WTC11 (cell line): ENCODE results near the gene ASTN1.

ENCODE experiments used
- ATF6 ChIP-seq: sonication (generic); formaldehyde crosslinking; IDR thresholded peaks from 2 replicates; pipeline ENCODE4 v1.8.1; 2023; ENCODE audit warnings: mild to moderate bottlenecking, missing genetic modification reagents
- CTCF ChIP-seq: fragments of 200-600 bp; IDR thresholded peaks from 2 replicates; pipeline ENCODE4 v1.8.0; 2022; ENCODE audit warnings: antibody characterized with exemption
- GABPB1 ChIP-seq: sonication (generic); formaldehyde crosslinking; IDR thresholded peaks from 2 replicates; pipeline ENCODE4 v1.8.1; 2023; ENCODE audit warnings: mild to moderate bottlenecking, missing genetic modification reagents
- TCF7 ChIP-seq: sonication (generic); formaldehyde crosslinking; IDR thresholded peaks from 2 replicates; pipeline ENCODE4 v1.8.0; 2022; ENCODE audit warnings: mild to moderate bottlenecking, low read depth, missing genetic modification reagents, moderate library complexity
- TEAD4 ChIP-seq: sonication (generic); formaldehyde crosslinking; IDR thresholded peaks from 2 replicates; pipeline ENCODE4 v1.8.0; 2022; ENCODE audit warnings: mild to moderate bottlenecking, missing genetic modification reagents
- USF2 ChIP-seq: sonication (generic); formaldehyde crosslinking; IDR thresholded peaks from 2 replicates; pipeline ENCODE4 v1.8.1; 2023; ENCODE audit warnings: mild to moderate bottlenecking, missing genetic modification reagents, moderate library complexity
- ZNF138 ChIP-seq: sonication (generic); formaldehyde crosslinking; conservative IDR thresholded peaks from 2 replicates; pipeline ENCODE4 v1.8.1; 2022; ENCODE audit warnings: mild to moderate bottlenecking, moderate library complexity, missing genetic modification reagents
- ZNF232 ChIP-seq: sonication (generic); formaldehyde crosslinking; IDR thresholded peaks from 2 replicates; pipeline ENCODE4 v1.8.0; 2022; ENCODE audit warnings: mild to moderate bottlenecking, missing genetic modification reagents
- ZNF263 ChIP-seq: sonication (generic); formaldehyde crosslinking; IDR thresholded peaks from 2 replicates; pipeline ENCODE4 v1.8.1; 2022; ENCODE audit warnings: low read depth, mild to moderate bottlenecking, moderate library complexity, missing genetic modification reagents
- ZNF423 ChIP-seq: fragments of 250-450 bp; sonication (Bioruptor Pico); IDR thresholded peaks from 2 replicates; pipeline ENCODE4 v2.1.2; 2022; ENCODE audit warnings: mild to moderate bottlenecking, moderate library complexity

DNA sequence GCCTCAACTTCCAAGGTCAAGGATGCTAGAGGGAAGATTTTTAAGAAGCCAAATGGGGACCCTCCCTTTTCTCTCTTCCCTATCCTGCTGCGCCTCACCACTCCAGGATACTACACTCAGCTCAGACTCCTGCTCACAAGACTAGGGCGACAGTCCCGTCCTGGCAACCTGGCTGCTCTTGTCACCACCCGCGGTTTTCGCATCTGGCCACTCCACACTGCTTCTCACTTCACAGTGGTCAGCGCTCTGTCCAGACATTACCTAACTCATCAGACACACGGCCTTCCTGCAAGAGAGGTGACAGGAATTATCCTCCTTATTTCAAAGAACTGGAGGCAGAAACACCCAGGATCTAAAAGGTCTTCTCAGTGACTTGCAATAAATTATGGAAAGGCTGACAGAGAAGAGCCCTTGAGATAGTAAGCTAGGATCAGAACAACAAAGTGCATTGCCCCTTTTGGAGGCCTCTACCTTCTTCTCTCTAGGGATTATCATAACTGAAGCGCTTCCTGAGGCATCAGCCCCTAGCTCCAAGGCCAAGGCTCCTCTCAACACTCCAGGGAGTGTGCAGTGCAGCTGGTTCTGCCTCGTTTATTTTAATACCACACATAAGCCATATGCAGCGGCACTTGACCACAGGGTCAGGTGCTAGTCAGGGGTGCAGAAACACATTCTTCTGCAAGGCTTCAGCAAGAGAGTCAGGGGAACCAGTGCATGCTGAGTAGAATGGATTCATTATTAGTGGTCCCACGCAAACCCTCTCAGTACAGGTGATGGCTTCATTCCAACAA, 41.9 kb downstream of the ASTN1 start:
- TF ChIP-seq USF2 (CRISPR knock-in tag) = no peak
- no peak for TF ChIP-seq ATF6 (CRISPR knock-in tag)
- no peak for TF ChIP-seq CTCF
- TF ChIP-seq ZNF423 (CRISPR knock-in tag) = no peak
- no peak for TF ChIP-seq ZNF232 (CRISPR knock-in tag)
- no peak for TF ChIP-seq ZNF263
- no peak for TF ChIP-seq ZNF138 (CRISPR knock-in tag)
- TF ChIP-seq GABPB1 (CRISPR knock-in tag) = no peak
- TF ChIP-seq TCF7 = no peak
- no peak for TF ChIP-seq TEAD4 (CRISPR knock-in tag)
